Ascending aorta (tissue), 2 donors: ENCODE data around the gene ZNF618. TPM values are rescaled to one million over a fixed set of nuclear protein-coding genes. Genes with fewer than 3 reads are reported as not detected.

Source experiments
- DNase-seq, 2 donors: peaks; one replicate each; pipeline ENCODE4 v3.0.0-alpha.2; 2019; ENCODE audit warnings: low spot score in 2 of 2
- H3K27ac ChIP-seq, 2 donors: fragments of 200-600 bp; sonication (generic); one replicate each; pipeline ENCODE4 v1.5.1; 2016 to 2017; ENCODE audit warnings: mild to moderate bottlenecking in 1 of 2
- H3K27me3 ChIP-seq: fragments of 200-600 bp; sonication (generic); one replicate; pipeline ENCODE4 v1.5.1; 2017
- H3K36me3 ChIP-seq, 2 donors: fragments of 200-600 bp; sonication (generic); one replicate each; pipeline ENCODE4 v1.5.1; 2016
- H3K4me1 ChIP-seq, 2 donors: fragments of 200-600 bp; sonication (generic); one replicate each; pipeline ENCODE4 v1.5.1; 2016 to 2017; ENCODE audit warnings: mild to moderate bottlenecking in 1 of 2
- H3K4me3 ChIP-seq, 2 donors: fragments of 200-600 bp; sonication (generic); one replicate each; pipeline ENCODE4 v1.5.1; 2016 to 2017; ENCODE audit warnings: mild to moderate bottlenecking in 1 of 2
- H3K9me3 ChIP-seq, 2 donors: fragments of 200-600 bp; sonication (generic); one replicate each; pipeline ENCODE4 v1.5.1; 2016
- CTCF ChIP-seq, 3 experiments: fragments of 200-600 bp in 2 of 3; fragments of 450-650 bp in 1 of 3; sonication (generic) in 2 of 3; IDR thresholded peaks; one replicate each; pipeline ENCODE4 v1.5.1; 2016 to 2019; ENCODE audit warnings: antibody characterized with exemption in 3 of 3, mild to moderate bottlenecking in 1 of 3, moderate library complexity in 1 of 3
- intact Hi-C: fragments of 100-400 bp; cut with DNase I; formaldehyde crosslinking; loops from one replicate; pipeline ENCODE4 v1.15.1; 2023
- total RNA-seq: library from RNA; depleted of rRNA; stranded (reverse); fragments of >200 nt; gene quantifications from one replicate; pipeline ENCODE4 v1.1.0, GENCODE V29; 2016

Gene ZNF618
- total RNA-seq, 1 donor from 2014 or later: 16.1 TPM

- Histone ChIP-seq H3K27ac (no peak overlapping the region), H3K4me3 (no peak overlapping the region), H3K36me3 (no peaks in the 10 kb centered on the region), H3K4me1 (no peaks in the 10 kb centered on the region), H3K27me3 (no peaks in the 10 kb centered on the region), H3K9me3 (no peaks in the 10 kb centered on the region)
- peak in 1 of 2 donors; percentile 16 for DNase-seq
- no peak for TF ChIP-seq CTCF (IDR thresholded peaks at IDR 0.05)
- intact Hi-C loops: no loop called here
These were observed 214.7 kb downstream of the ZNF618 start for GRCh38 chr9:114090798-114091197.

- Histone ChIP-seq H3K4me3 (no peak overlapping the region), H3K27ac (no peak overlapping the region), H3K27me3 (no peaks in the 10 kb centered on the region), H3K9me3 (no peaks in the 10 kb centered on the region), H3K4me1 (no peaks in the 10 kb centered on the region), H3K36me3 (no peaks in the 10 kb centered on the region)
- peak in 1 of 2 donors; percentile 56 for DNase-seq
- intact Hi-C loops: no loop called here
- TF ChIP-seq CTCF (IDR thresholded peaks at IDR 0.05): no peak
These were observed 215.6 kb downstream of the ZNF618 start for GRCh38 chr9:114091711-114092110.

- DNase-seq: peak in 1 of 2 donors; percentile 49
- intact Hi-C loops: no loop called here
These were observed 216.2 kb downstream of the ZNF618 start for GRCh38 chr9:114092336-114092735.

GRCh38 chr9:114093031-114093471 lies 216.9 kb downstream of the ZNF618 start:
- no peaks in the 10 kb centered on the region for H3K27me3 ChIP-seq
- TF ChIP-seq CTCF (IDR thresholded peaks at IDR 0.05): no peak
- no peaks in the 10 kb centered on the region for H3K9me3 ChIP-seq
- H3K27ac ChIP-seq: no peak overlapping the region
- no peak for DNase-seq
- H3K36me3 ChIP-seq: no peaks in the 10 kb centered on the region
- intact Hi-C loops: no loop called here
- H3K4me1 ChIP-seq: peaks cover 1 to 3% of the 10 kb centered on the region in 2 donors
- H3K4me3 ChIP-seq: no peak overlapping the region

More at GRCh38 chr9:114092336-114092735, 216.2 kb downstream of the ZNF618 start:
- Histone ChIP-seq H3K36me3 (no peaks in the 10 kb centered on the region), H3K27ac (no peak overlapping the region), H3K4me1 (no peaks in the 10 kb centered on the region), H3K4me3 (no peak overlapping the region), H3K9me3 (no peaks in the 10 kb centered on the region), H3K27me3 (no peaks in the 10 kb centered on the region)
- TF ChIP-seq CTCF (IDR thresholded peaks at IDR 0.05): no peak

GRCh38 chr9:114093761-114094505 lies 217.8 kb downstream of the ZNF618 start:
- H3K4me3 ChIP-seq: no peak overlapping the region
- peaks cover 4% of the 10 kb centered on the region for H3K27me3 ChIP-seq
- peaks cover 3 to 7% of the 10 kb centered on the region in 2 donors for H3K4me1 ChIP-seq
- intact Hi-C loops: no loop called here
- DNase-seq: peak in 1 of 2 donors; percentile 12
- H3K9me3 ChIP-seq: no peaks in the 10 kb centered on the region
- H3K27ac ChIP-seq: no peak overlapping the region
- no peaks in the 10 kb centered on the region for H3K36me3 ChIP-seq
- no peak for TF ChIP-seq CTCF (IDR thresholded peaks at IDR 0.05)
